Measurements from ENCODE around the gene KIF20B. TPM values are rescaled to one million over a fixed set of nuclear protein-coding genes. Genes with fewer than 3 reads are reported as not detected.

Gene KIF20B
- total and polyA plus RNA-seq, 2 of the 13 experiments (the other 11 are each of a cell fraction or from before 2014, with no cell fraction given) = 3.5 to 38.6 TPM

DNA sequence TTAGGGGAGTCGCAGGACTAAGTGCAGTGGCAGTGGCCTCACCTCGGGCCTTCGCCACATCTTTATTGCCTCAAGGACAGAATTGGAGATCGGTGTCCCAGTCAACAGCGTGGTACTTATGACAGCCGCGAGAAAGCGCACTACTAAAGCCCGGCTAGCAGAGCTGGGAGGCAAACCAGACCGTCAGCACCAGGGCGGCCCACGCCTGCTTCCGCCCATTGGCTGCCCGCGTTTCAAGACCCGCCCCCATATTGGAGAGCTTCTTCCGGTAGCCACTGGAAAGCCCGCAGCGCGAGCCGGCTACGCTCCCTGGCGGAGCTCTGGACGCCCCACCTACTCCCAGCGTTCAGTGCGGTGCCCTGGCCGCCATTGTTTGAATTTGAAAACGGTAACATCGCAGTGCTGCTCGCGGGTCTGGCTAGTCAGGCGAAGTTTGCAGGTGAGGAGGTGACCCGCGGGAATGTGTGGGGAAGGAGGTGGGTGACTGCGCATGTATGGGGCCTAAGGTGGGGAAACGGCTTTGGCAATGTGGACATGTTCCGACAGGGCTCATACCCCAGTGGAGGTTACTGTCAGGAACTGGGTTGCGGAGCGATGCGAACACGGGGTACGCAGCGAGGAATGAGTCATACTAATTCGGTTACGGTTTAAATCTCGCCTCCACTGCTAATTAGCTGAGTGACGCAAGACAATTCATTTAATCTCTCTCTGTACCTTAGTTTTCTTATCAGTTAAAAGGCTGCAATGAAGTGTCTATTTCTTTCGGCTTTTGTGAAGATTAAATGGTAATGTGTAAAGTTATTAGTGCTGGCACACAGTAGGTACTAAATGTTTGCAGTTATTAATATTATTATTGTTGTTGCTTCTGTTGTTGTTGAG lies at the start of gene KIF20B (continued):
- TF ChIP-seq, protein P1, sequence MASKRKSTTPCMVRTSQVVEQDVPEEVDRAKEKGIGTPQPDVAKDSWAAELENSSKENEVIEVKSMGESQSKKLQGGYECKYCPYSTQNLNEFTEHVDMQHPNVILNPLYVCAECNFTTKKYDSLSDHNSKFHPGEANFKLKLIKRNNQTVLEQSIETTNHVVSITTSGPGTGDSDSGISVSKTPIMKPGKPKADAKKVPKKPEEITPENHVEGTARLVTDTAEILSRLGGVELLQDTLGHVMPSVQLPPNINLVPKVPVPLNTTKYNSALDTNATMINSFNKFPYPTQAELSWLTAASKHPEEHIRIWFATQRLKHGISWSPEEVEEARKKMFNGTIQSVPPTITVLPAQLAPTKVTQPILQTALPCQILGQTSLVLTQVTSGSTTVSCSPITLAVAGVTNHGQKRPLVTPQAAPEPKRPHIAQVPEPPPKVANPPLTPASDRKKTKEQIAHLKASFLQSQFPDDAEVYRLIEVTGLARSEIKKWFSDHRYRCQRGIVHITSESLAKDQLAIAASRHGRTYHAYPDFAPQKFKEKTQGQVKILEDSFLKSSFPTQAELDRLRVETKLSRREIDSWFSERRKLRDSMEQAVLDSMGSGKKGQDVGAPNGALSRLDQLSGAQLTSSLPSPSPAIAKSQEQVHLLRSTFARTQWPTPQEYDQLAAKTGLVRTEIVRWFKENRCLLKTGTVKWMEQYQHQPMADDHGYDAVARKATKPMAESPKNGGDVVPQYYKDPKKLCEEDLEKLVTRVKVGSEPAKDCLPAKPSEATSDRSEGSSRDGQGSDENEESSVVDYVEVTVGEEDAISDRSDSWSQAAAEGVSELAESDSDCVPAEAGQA (IDR thresholded peaks at IDR 0.05; ENCODE audit: low read depth) = 0 out of 2 replicates have a peak, but pooled peaks have one; percentile 62
- TF ChIP-seq, protein P1 (CRISPR knock-in tag; IDR thresholded peaks at IDR 0.05; ENCODE audit: borderline replicate concordance) = no peak
- TF ChIP-seq, protein P2, sequence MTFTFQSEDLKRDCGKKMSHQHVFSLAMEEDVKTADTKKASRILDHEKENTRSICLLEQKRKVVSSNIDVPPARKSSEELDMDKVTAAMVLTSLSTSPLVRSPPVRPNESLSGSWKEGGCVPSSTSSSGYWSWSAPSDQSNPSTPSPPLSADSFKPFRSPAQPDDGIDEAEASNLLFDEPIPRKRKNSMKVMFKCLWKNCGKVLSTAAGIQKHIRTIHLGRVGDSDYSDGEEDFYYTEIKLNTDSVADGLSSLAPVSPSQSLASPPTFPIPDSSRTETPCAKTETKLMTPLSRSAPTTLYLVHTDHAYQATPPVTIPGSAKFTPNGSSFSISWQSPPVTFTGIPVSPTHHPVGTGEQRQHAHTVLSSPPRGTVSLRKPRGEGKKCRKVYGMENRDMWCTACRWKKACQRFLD (CRISPR knock-in tag; IDR thresholded peaks at IDR 0.05; ENCODE audit: borderline replicate concordance) = peak; percentile 40; the same call in 1 of the 2 replicates
- TF ChIP-seq ZNF569 (CRISPR knock-in tag; IDR thresholded peaks at IDR 0.05; ENCODE audit: borderline replicate concordance) (no peak), MTA1 (CRISPR knock-in tag; IDR thresholded peaks at IDR 0.05; ENCODE audit: borderline replicate concordance) (no peak), RXRB (CRISPR knock-in tag; IDR thresholded peaks at IDR 0.05; ENCODE audit: borderline replicate concordance) (peak; percentile 66; the same call in 1 of the 2 replicates), PHF20 (CRISPR knock-in tag; IDR thresholded peaks at IDR 0.05) (peak; percentile 66), ZNF781 (CRISPR knock-in tag; IDR thresholded peaks at IDR 0.05; ENCODE audit: borderline replicate concordance, not compliant biosample characterization) (peak; percentile 70), NFIC (IDR thresholded peaks at IDR 0.05; ENCODE audit: low read length) (no peak), PAX8 (CRISPR knock-in tag; IDR thresholded peaks at IDR 0.05; ENCODE audit: borderline replicate concordance) (no peak), NAIF1 (CRISPR knock-in tag; IDR thresholded peaks at IDR 0.05; ENCODE audit: borderline replicate concordance) (no peak), HMG20B (CRISPR knock-in tag; conservative IDR thresholded peaks at IDR 0.05) (no peak), SUZ12 (IDR thresholded peaks at IDR 0.05; ENCODE audit: low read depth, low read length) (peak; percentile 44)
- TF ChIP-seq, protein P3, sequence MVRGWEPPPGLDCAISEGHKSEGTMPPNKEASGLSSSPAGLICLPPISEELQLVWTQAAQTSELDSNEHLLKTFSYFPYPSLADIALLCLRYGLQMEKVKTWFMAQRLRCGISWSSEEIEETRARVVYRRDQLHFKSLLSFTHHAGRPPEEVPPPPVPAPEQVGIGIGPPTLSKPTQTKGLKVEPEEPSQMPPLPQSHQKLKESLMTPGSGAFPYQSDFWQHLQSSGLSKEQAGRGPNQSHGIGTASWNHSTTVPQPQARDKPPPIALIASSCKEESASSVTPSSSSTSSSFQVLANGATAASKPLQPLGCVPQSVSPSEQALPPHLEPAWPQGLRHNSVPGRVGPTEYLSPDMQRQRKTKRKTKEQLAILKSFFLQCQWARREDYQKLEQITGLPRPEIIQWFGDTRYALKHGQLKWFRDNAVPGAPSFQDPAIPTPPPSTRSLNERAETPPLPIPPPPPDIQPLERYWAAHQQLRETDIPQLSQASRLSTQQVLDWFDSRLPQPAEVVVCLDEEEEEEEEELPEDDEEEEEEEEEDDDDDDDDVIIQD (CRISPR knock-in tag; IDR thresholded peaks at IDR 0.05; ENCODE audit: low read depth) = peak; percentile 96
- TF ChIP-seq, protein P4, sequence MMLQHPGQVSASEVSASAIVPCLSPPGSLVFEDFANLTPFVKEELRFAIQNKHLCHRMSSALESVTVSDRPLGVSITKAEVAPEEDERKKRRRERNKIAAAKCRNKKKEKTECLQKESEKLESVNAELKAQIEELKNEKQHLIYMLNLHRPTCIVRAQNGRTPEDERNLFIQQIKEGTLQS (CRISPR knock-in tag; IDR thresholded peaks at IDR 0.05) = 0 out of 2 replicates have a peak, but pooled peaks have one; percentile 40
- TF ChIP-seq, protein P5, sequence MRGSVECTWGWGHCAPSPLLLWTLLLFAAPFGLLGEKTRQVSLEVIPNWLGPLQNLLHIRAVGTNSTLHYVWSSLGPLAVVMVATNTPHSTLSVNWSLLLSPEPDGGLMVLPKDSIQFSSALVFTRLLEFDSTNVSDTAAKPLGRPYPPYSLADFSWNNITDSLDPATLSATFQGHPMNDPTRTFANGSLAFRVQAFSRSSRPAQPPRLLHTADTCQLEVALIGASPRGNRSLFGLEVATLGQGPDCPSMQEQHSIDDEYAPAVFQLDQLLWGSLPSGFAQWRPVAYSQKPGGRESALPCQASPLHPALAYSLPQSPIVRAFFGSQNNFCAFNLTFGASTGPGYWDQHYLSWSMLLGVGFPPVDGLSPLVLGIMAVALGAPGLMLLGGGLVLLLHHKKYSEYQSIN (CRISPR knock-in tag; IDR thresholded peaks at IDR 0.05; ENCODE audit: borderline replicate concordance) = no peak
